Measurements from ENCODE around the gene MMP21. TPM values are rescaled to one million over a fixed set of nuclear protein-coding genes. Genes with fewer than 3 reads are reported as not detected.

MMP21 gene
- total and polyA plus RNA-seq, 10 of the 15 experiments (the other 5 are each of a cell fraction or from before 2014, with no cell fraction given) = 0.08 to 0.24 TPM; not detected in 8

GRCh38 chr10:125816548-125816947 is 40.9 kb upstream of the MMP21 start:
- Histone ChIP-seq H3K27me3 (replicated peaks in 1 of 2; ENCODE audit: control insufficient read depth in 2 of 2, insufficient read depth in 2 of 2, low read length in 1 of 2) (no peaks in the 10 kb centered on the region), H3K4me2 (ENCODE audit: control insufficient read depth, insufficient read depth) (no peak overlapping the region), H3K9ac (ENCODE audit: control insufficient read depth, insufficient read depth, low read length) (no peak overlapping the region), H3K27ac (ENCODE audit: control insufficient read depth, insufficient read depth) (no peak overlapping the region), H3K4me1 (ENCODE audit: control insufficient read depth, insufficient read depth, low read length) (peaks cover under 1% of the 10 kb centered on the region; the same call in 1 of the 2 replicates), H3K79me2 (ENCODE audit: control insufficient read depth, insufficient read depth, low read length) (peaks cover 8% of the 10 kb centered on the region), H2AFZ (ENCODE audit: control insufficient read depth, low read depth, low read length) (no peak overlapping the region), H3K9me3 (replicated peaks; ENCODE audit: control insufficient read depth, insufficient read depth, low read length) (no peaks in the 10 kb centered on the region), H4K20me1 (ENCODE audit: control insufficient read depth, insufficient read depth) (no peaks in the 10 kb centered on the region), H3K36me3 (ENCODE audit: control insufficient read depth in 2 of 2, insufficient read depth in 2 of 2, low read length in 1 of 2) (peaks cover 0 to 7% of the 10 kb centered on the region in 2 experiments; a peak in 1 of 4 replicates), H3K4me3 (no peak overlapping the region)
- ChIA-PET CTCF (interaction anchor here (0.6 to 1.0 kb wide), 2 partner anchors 12 to 523 kb away, joined by 3 read pairs; no protein-coding TSS in a partner anchor), POLR2A (no interaction called here), RAD21 (ENCODE audit: unreplicated experiment) (no interaction called here), SMC1A (ENCODE audit: uncharacterized antibody, unreplicated experiment) (interaction anchor here (1.4 kb wide), 1 partner anchor 13 kb away, joined by 4 read pairs; no protein-coding TSS in a partner anchor)
- BruUV-seq (replicated peaks) = no TSS peak
- WGBS (ENCODE audit: insufficient coverage, insufficient replicate concordance, low lambda C conversion rate, missing lambda C conversion rate) = 73% methylated on average over 4 of the region's 4 CpGs
- FAIRE-seq (no peak), ATAC-seq (no peak), DNase-seq (ENCODE audit: low read depth, low spot score) (no peak)
- no peak for TF ChIP-seq CUX1 (IDR thresholded peaks at IDR 0.05; ENCODE audit: insufficient replicate concordance, low read depth, low read length)
- no peak for TF ChIP-seq RELB (IDR thresholded peaks at IDR 0.05; ENCODE audit: low read depth)
- no peak for TF ChIP-seq PBX3 (IDR thresholded peaks at IDR 0.05; ENCODE audit: insufficient replicate concordance, low read depth, low read length)
- no peak for TF ChIP-seq ZNF207 (IDR thresholded peaks at IDR 0.05; ENCODE audit: borderline replicate concordance)
- no peak for TF ChIP-seq NR2F1 (conservative IDR thresholded peaks at IDR 0.05)
- no peak for TF ChIP-seq RUNX3 (IDR thresholded peaks at IDR 0.05; ENCODE audit: low read length)
- TF ChIP-seq FOS (IDR thresholded peaks at IDR 0.05; ENCODE audit: borderline replicate concordance, extremely low read depth, insufficient read length) = no peak
- no peak for TF ChIP-seq NR2C2 (IDR thresholded peaks at IDR 0.05; ENCODE audit: borderline replicate concordance, control insufficient read depth, insufficient read length, low read depth)
- TF ChIP-seq NFXL1 (IDR thresholded peaks at IDR 0.05; ENCODE audit: borderline replicate concordance) = no peak
- TF ChIP-seq SREBF2 (IDR thresholded peaks at IDR 0.05; ENCODE audit: low read length) = no peak
- no peak for TF ChIP-seq BRCA1 (IDR thresholded peaks at IDR 0.05; ENCODE audit: low read depth, low read length)
- TF ChIP-seq NFYA (IDR thresholded peaks at IDR 0.05; ENCODE audit: borderline replicate concordance, low read depth, low read length) = no peak
- no peak for TF ChIP-seq E2F4 (IDR thresholded peaks at IDR 0.05; ENCODE audit: low read depth, low read length)
- intact Hi-C loops (cut with micrococcal nuclease; ENCODE audit: unreplicated experiment) (no loop called here), in situ Hi-C loops (cut with MboI) (no loop called here)
